Sigmoid colon (tissue), 7 donors: ENCODE data around the gene TEX19. TPM values are rescaled to one million over a fixed set of nuclear protein-coding genes. Genes with fewer than 3 reads are reported as not detected.
A peak's percentile ranks its signal among the peaks of the same experiment; 100 is the strongest.
"Not testable (repeated sequence)": the region's sequence is repeated elsewhere in the genome, so short reads cannot be mapped to it uniquely, and the experiment has no call there.

Experiments used
- DNase-seq: peaks from one replicate; pipeline ENCODE4 v3.0.0-alpha.2; 2019
- H3K27ac ChIP-seq, 4 donors: fragments of 200-600 bp; sonication (generic); one replicate each; pipeline ENCODE4 v1.5.1; 2016 to 2019; ENCODE audit warnings: mild to moderate bottlenecking in 1 of 4
- H3K27me3 ChIP-seq, 3 donors: fragments of 200-600 bp; sonication (generic); one replicate each; pipeline ENCODE4 v1.5.1; 2019; ENCODE audit warnings: mild to moderate bottlenecking in 1 of 3
- H3K36me3 ChIP-seq, 4 donors: fragments of 200-600 bp; sonication (generic); one replicate each; pipeline ENCODE4 v1.5.1; 2016 to 2019
- H3K4me1 ChIP-seq, 4 donors: fragments of 200-600 bp; sonication (generic); one replicate each; pipeline ENCODE4 v1.5.1; 2017 to 2019
- H3K4me3 ChIP-seq, 4 donors: fragments of 200-600 bp; sonication (generic); one replicate each; pipeline ENCODE4 v1.5.1; 2017 to 2019; ENCODE audit warnings: mild to moderate bottlenecking in 2 of 4, moderate library complexity in 1 of 4
- H3K9me3 ChIP-seq, 4 donors: fragments of 200-600 bp in 3 of 4; sonication (generic) in 3 of 4; one replicate each; pipeline versions ENCODE4 v1.5.1 to v1.6.1; 2013 to 2019
- EP300 ChIP-seq, 4 donors: sonication (generic); formaldehyde crosslinking; IDR thresholded peaks; one replicate each; pipeline ENCODE4 v1.6.1; 2017; ENCODE audit warnings: antibody characterized with exemption in 4 of 4
- POLR2A ChIP-seq, 2 donors: fragments of 450-650 bp; IDR thresholded peaks; one replicate each; pipeline ENCODE4 v1.6.1; 2016; ENCODE audit warnings: antibody characterized with exemption in 2 of 2, mild to moderate bottlenecking in 2 of 2, moderate library complexity in 2 of 2
- POLR2AphosphoS5 ChIP-seq, 4 donors: sonication (generic); formaldehyde crosslinking; IDR thresholded peaks; one replicate each; pipeline ENCODE4 v1.6.1; 2017; ENCODE audit warnings: antibody characterized with exemption in 4 of 4
- WGBS, 2 donors: extraction: QIAGEN DNeasy Blood & Tissue Kit; methylation state at CpG; one replicate each; pipeline ENCODE4 v1.1.7; 2013; 5-methylcytosine and 5-hydroxymethylcytosine counted together
- intact Hi-C: fragments of 100-400 bp; cut with DNase I; formaldehyde crosslinking; loops from one replicate; pipeline ENCODE4 v1.15.1; 2023
- polyA plus RNA-seq, 3 donors: library from polyadenylated mRNA; stranded (reverse); fragments of 200-250 nt; gene quantifications; one replicate each; pipeline ENCODE4 v1.2.3, GENCODE V29; 2013
- total RNA-seq, 4 donors: library from RNA; depleted of rRNA; stranded (reverse); fragments of >200 nt; gene quantifications; one replicate each; pipeline ENCODE4 v1.1.0, GENCODE V29; 2016
- TF ChIP-seq, protein P1 (sequence below), 4 experiments: fragments of 450-650 bp in 3 of 4; fragments of 200-600 bp in 1 of 4; IDR thresholded peaks; one replicate each; pipeline ENCODE4 v1.5.1; 2016 to 2019; ENCODE audit warnings: antibody characterized with exemption in 4 of 4, mild to moderate bottlenecking in 3 of 4, moderate library complexity in 2 of 4
- donor health status: healthy with polysubstance abuse.
- donor health status: Bipolar disorder and iron deficiency.
- donor health status: healthy.

Gene TEX19
- total and polyA plus RNA-seq, 7 donors = 0.04 TPM; not detected in 6

DNA sequence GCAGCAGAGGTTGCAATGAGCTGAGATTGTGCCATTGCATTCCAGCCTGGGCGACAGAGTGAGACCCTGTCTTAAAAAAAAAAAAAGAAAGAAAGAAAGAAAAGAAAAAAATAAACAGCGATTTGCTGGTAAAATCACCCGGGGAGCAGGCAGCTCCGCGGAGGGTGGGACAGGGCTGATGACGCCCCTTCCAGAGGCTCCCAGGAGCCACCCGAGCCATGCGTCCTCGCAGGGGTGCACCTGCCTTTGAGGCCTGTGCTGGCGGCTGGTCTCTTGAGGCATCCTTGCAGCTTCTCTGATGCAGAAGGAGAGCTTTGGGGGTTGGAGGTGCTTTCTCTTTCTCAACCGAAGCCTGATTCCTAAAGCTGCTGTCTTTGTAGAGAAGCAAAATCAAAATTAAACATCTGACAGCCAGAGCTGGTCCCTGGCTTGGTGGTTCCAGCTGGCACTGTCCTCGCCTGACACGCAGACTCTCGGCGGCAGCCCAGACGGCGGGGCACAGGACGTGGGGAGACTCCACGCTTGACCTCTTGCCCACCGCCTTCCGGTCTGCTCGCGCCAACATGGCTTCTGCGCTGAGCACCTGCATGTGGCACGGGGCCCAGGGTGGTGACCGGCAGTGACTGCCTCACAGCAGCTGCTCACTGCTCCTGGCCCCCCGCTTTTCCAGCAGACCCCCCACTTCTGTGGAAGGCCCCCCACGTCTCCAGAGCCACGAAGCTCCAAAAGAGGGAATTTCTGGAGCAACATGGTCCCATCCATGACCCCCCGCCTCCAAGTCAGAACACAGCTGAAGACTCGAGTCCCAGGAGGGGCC, 19.1 kb downstream of the TEX19 start:
- DNase-seq = no peak
- H3K4me1 ChIP-seq = no peaks in the 10 kb centered on the region
- no peak overlapping the region for H3K27ac ChIP-seq
- no peak for TF ChIP-seq POLR2A (IDR thresholded peaks at IDR 0.05)
- no peak for TF ChIP-seq EP300 (IDR thresholded peaks at IDR 0.05)
- TF ChIP-seq, protein P1, sequence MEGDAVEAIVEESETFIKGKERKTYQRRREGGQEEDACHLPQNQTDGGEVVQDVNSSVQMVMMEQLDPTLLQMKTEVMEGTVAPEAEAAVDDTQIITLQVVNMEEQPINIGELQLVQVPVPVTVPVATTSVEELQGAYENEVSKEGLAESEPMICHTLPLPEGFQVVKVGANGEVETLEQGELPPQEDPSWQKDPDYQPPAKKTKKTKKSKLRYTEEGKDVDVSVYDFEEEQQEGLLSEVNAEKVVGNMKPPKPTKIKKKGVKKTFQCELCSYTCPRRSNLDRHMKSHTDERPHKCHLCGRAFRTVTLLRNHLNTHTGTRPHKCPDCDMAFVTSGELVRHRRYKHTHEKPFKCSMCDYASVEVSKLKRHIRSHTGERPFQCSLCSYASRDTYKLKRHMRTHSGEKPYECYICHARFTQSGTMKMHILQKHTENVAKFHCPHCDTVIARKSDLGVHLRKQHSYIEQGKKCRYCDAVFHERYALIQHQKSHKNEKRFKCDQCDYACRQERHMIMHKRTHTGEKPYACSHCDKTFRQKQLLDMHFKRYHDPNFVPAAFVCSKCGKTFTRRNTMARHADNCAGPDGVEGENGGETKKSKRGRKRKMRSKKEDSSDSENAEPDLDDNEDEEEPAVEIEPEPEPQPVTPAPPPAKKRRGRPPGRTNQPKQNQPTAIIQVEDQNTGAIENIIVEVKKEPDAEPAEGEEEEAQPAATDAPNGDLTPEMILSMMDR (IDR thresholded peaks at IDR 0.05) = no peak
- no peak for TF ChIP-seq POLR2AphosphoS5 (IDR thresholded peaks at IDR 0.05)
- no peaks in the 10 kb centered on the region for H3K9me3 ChIP-seq
- H3K4me3 ChIP-seq = no peak overlapping the region
- H3K27me3 ChIP-seq = peaks cover 16 to 83% (median 57%) of the 10 kb centered on the region in 3 donors
- WGBS, 2 donors = 78 to 80% methylated on average over 31 of the region's 31 CpGs
- no peaks in the 10 kb centered on the region for H3K36me3 ChIP-seq
- intact Hi-C loops = no loop called here

DNA sequence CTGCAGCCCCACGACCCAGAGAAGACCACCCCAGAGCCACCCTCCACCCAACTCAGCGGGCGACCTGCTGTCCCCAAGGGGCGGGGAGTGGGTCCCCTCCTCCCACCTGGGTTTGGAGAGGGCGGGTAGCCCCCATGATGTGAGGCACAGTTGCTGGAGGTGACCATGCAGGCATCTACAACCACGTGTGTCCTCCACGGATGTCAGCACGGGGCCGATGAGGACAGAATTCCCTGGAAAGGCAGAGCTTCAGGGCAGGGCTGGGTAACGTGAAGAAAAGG, 19.6 kb downstream of the TEX19 start:
- TF ChIP-seq POLR2A (IDR thresholded peaks at IDR 0.05) (no peak), EP300 (IDR thresholded peaks at IDR 0.05) (no peak), POLR2AphosphoS5 (IDR thresholded peaks at IDR 0.05) (no peak)
- TF ChIP-seq, protein P1 (IDR thresholded peaks at IDR 0.05) = no peak
- Histone ChIP-seq H3K27ac (no peak overlapping the region), H3K9me3 (no peaks in the 10 kb centered on the region), H3K4me3 (no peak overlapping the region), H3K27me3 (peaks cover 18 to 81% (median 61%) of the 10 kb centered on the region in 3 donors), H3K4me1 (no peaks in the 10 kb centered on the region), H3K36me3 (no peaks in the 10 kb centered on the region)
- WGBS, 2 donors = 57 to 74% methylated on average over 10 of the region's 10 CpGs
- intact Hi-C loops = no loop called here
- DNase-seq = no peak

DNA sequence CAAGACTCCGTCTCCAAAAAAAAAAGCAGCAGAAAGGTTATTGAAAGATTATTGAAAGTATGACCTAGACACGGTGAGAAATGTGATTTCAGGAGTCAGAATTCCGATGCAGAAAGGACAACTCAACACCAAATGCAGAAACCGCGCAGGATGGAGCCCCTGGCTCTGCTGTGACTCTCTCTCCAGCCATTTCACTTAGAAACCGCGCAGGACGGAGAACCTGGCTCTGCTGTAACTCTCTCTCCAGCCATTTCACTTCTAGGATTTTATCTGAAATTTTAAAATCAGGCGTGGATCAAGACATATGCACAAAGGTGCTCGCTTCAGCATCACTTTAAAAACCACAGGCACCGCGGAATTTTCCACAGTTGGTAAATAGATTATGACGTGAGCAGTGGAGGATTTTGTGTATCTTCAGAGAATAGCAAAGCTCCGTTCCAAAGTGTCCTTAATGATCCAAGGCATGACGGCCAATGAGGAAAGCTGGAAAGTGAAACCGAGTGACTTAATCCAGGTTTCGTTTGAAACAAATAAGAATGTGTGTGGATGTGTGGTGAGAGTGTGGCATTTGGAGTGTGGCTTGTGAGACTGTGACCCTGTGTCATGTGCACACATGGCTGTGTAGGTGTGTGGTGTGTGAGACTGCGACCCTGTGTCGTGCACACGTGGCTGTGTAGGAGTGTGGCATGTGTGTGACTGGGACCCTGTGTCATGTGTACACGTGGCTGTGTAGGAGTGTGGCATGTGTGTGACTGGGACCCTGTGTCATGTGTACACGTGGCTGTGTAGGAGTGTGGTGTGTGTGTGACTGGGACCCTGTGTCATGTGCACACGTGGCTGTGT, 22.0 kb downstream of the TEX19 start:
- no peak for DNase-seq
- WGBS, 2 donors = 41 to 64% methylated on average over 23 of the region's 23 CpGs
- Histone ChIP-seq H3K27ac (no peak overlapping the region), H3K36me3 (no peaks in the 10 kb centered on the region), H3K9me3 (no peaks in the 10 kb centered on the region), H3K4me3 (peak overlapping the region in 1 of 4 donors; percentile 5), H3K27me3 (peaks cover 18 to 81% (median 59%) of the 10 kb centered on the region in 3 donors), H3K4me1 (peaks cover 0 to 12% (median 10%) of the 10 kb centered on the region in 4 donors)
- intact Hi-C loops = no loop called here
- TF ChIP-seq POLR2A (IDR thresholded peaks at IDR 0.05) = no peak
- TF ChIP-seq, protein P1 (IDR thresholded peaks at IDR 0.05) = no peak

DNA sequence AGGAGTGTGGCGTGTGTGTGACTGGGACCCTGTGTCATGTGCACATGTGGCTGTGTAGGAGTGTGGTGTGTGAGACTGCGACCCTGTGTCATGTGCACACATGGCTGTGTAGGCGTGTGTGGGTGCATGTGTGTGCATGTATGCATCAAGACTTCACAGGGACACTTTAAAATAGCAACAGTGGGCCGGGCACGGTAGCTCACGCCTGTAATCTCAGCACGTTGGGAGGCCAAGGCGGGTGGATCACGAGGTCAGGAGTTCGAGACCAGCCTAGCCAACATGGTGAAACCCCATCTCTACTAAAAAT, 22.6 kb downstream of the TEX19 start:
- WGBS, 2 donors = 79 to 84% methylated on average over 10 of the region's 10 CpGs
- intact Hi-C loops = not testable (repeated sequence)

DNA sequence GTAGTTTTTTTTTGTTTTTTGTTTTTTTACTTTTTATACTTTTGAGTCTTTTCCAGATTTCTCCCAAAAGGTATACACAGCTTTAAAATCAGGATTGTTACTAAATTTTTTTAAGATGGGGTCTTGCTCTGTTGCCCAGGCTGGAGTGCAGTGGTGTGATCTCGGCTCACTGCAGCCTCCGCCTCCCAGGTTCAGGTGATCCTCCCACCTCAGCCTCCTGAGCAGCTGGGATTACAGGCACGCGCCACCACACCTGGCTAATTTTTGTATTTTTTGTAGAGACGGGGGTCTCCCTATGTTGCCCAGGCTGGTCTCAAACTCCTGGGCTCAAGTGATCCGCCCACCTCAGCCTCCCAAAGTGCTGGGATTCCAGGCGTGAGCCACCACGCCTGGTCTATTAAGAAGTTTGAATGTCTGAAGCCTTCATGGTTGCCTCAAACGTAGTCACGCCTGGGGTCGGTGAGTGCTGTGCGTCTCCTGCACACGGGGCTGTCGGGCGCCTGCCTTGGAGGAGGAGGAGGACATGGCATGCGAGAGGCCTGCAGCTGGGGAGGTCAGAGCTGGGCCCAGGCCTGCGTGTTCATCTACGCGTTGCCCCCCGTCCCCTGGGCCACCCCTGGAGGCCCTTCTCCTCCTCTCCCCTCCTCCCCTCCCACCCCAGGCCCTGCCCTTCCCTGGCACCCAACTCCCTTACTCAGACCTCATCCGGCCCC, 23.3 kb downstream of the TEX19 start:
- H3K27ac ChIP-seq, DNase-seq, H3K36me3 ChIP-seq, intact Hi-C loops, H3K4me3 ChIP-seq, H3K9me3 ChIP-seq: not testable (repeated sequence)
- 83 to 89% methylated on average over 21 of the region's 21 CpGs for WGBS, 2 donors
- H3K27me3 ChIP-seq = peaks cover 26 to 87% (median 62%) of the 10 kb centered on the region in 3 donors
- H3K4me1 ChIP-seq = peaks cover 0 to 21% (median 17%) of the 10 kb centered on the region in 4 donors

More for the DNA sequence above, 22.6 kb downstream of the TEX19 start:
- H3K9me3 ChIP-seq, H3K27ac ChIP-seq, H3K4me3 ChIP-seq, H3K36me3 ChIP-seq, DNase-seq: not testable (repeated sequence)
- Histone ChIP-seq H3K27me3 (peaks cover 23 to 81% (median 59%) of the 10 kb centered on the region in 3 donors), H3K4me1 (peaks cover 0 to 15% (median 12%) of the 10 kb centered on the region in 4 donors)
